ENCODE data around the gene MMP11. TPM values are rescaled to one million over a fixed set of nuclear protein-coding genes. Genes with fewer than 3 reads are reported as not detected.

MMP11 gene
- total RNA-seq, 1 donor from 2014 or later = 1.9 TPM

DNA sequence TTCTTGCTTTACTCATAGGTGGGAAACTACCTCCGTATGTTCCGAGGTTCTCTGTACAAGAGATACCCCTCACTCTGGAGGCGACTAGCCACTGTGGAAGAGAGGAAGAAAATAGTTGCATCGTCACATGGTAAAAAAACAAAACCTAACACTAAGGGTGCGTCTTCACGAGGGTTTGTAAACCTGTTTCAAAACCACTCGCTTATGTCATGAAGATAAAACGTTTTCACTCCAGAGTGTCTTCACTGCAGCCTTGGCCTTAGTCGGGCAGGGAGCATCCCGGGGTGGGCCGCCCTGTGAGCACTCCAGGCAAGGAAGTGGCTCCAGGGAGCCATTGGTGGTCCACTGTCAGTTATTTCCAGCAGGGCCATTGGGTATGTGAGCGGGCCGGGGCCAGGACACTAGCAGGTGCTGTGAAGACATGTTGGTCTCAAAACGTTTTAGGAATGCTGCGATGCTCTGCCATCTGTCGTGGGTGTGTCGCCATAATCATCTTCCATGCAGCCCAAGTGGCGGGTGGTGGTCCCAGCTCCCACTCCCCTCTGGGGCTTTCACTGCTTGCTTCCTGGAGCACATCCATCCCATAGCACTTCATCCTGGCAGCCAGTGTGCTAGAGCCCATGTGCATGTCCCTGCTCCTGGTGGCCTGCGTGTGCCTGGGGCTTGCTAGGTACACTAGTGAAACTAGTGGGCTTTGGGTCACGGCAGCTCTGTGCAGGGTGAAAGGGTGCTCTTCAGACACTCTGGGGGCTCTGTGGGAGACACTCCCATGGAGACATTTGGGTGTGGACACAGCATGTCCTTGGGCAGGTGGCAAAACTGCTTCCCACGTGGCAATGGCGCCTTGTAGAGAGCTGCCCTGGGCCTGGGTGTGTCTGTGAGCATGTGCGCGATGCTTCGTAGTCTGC, 19.3 kb downstream of the MMP11 start:
- Histone ChIP-seq H3K27me3 (no peaks in the 10 kb centered on the region), H3K4me1 (peaks cover 20% of the 10 kb centered on the region), H3K9me3 (no peaks in the 10 kb centered on the region), H3K27ac (no peak overlapping the region), H3K4me3 (no peak overlapping the region), H3K36me3 (peaks cover 52% of the 10 kb centered on the region)
- DNase-seq = no peak
- intact Hi-C loops (cut with DNase I) = no loop called here
- ATAC-seq = no peak
- TF ChIP-seq, protein P1, sequence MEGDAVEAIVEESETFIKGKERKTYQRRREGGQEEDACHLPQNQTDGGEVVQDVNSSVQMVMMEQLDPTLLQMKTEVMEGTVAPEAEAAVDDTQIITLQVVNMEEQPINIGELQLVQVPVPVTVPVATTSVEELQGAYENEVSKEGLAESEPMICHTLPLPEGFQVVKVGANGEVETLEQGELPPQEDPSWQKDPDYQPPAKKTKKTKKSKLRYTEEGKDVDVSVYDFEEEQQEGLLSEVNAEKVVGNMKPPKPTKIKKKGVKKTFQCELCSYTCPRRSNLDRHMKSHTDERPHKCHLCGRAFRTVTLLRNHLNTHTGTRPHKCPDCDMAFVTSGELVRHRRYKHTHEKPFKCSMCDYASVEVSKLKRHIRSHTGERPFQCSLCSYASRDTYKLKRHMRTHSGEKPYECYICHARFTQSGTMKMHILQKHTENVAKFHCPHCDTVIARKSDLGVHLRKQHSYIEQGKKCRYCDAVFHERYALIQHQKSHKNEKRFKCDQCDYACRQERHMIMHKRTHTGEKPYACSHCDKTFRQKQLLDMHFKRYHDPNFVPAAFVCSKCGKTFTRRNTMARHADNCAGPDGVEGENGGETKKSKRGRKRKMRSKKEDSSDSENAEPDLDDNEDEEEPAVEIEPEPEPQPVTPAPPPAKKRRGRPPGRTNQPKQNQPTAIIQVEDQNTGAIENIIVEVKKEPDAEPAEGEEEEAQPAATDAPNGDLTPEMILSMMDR (IDR thresholded peaks at IDR 0.05) = no peak

DNA sequence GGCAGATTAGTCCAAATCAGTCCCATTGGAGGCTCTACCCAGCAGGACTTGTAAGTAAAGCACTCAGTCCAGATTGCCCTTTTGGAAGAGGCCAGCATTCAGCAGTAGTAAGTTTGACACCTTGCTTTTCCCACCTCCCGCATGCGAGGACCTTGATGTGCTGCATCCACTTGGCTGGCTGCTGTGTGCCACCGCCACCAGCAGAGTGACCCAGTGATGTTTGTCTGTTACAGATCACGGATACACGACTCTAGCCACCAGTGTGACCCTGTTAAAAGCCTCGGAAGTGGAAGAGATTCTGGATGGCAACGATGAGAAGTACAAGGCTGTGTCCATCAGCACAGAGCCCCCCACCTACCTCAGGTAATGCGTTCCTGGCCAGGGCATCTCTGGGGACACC, 20.7 kb downstream of the MMP11 start:
- no peak for DNase-seq
- Histone ChIP-seq H3K4me1 (peaks cover 12% of the 10 kb centered on the region), H3K9me3 (no peaks in the 10 kb centered on the region), H3K4me3 (no peak overlapping the region), H3K27ac (no peak overlapping the region), H3K27me3 (no peaks in the 10 kb centered on the region), H3K36me3 (peaks cover 60% of the 10 kb centered on the region)
- no peak for ATAC-seq
- intact Hi-C loops (cut with DNase I) = no loop called here
- TF ChIP-seq, protein P1 (IDR thresholded peaks at IDR 0.05) = no peak

DNA sequence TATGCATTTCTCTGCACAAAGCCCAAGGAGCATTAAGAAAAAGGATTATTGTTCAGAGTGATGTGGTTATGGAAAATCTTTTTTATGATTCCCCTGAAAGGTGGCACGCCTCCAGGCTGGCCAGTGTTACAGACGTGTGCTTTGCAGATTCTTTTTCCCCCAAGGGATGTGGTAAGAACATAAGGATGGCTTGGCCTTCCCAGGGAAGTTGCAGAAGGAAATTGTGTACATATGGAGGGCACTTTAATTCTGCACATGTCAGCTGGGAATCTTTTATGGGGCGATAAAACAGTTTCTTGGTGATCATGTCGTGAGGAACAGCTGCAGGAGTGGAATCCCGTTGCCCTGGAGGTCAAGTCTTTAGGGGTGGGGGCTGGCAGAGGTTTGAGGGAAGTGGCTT, 23.8 kb downstream of the MMP11 start:
- Histone ChIP-seq H3K36me3 (peaks cover 86% of the 10 kb centered on the region), H3K9me3 (no peaks in the 10 kb centered on the region), H3K4me1 (peaks cover 4% of the 10 kb centered on the region), H3K27ac (no peak overlapping the region), H3K27me3 (no peaks in the 10 kb centered on the region), H3K4me3 (no peak overlapping the region)
- TF ChIP-seq, protein P1 (IDR thresholded peaks at IDR 0.05) = no peak
- DNase-seq = no peak
- intact Hi-C loops (cut with DNase I) = no loop called here
- no peak for ATAC-seq

DNA sequence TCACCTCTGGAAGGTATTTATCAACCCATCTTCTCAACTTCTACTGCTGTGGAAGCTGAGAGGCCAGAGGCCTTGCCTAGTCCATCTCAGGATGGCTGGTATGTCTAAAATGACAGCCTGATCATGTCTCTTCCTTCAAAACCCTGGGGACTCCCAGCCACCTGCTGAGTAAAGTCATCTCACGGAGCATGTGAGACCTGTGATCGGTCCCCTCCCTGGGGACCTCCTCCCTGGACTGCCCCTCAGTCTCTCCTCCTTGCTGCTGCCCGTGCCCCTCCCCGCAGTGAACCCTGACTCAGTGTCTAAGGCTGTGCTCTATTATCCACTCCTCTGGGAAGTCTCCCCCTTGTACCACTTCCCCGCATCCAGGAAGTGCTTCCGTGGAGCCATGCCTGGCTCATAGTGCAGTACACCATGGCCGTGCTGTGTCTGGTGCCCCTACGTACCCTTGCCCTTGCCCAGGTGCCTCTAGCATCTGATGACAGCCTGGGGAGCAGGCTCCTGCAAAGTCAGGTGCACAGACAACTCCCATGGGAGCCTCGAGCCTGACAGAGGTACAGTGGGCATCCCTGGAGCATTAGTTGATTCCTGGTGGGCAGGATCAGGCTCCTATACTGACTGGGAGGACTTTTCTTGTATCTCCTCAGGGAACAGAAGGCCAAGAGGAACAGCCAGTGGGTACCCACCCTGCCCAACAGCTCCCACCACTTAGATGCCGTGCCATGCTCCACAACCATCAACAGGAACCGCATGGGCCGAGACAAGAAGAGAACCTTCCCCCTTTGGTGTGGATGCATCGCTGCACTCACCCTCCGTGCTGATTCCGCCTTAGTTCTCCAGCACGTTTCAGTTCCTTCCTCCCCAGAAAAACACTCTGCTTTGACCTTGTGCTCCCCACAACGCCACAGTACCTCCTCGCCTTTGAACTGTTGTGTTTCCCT, 27.9 kb downstream of the MMP11 start:
- ATAC-seq (peak; percentile 20), DNase-seq (no peak)
- no peak overlapping the region for H3K4me3 ChIP-seq
- TF ChIP-seq, protein P1 (IDR thresholded peaks at IDR 0.05) = no peak
- no peak overlapping the region for H3K27ac ChIP-seq
- peaks cover 87% of the 10 kb centered on the region for H3K36me3 ChIP-seq
- no peaks in the 10 kb centered on the region for H3K4me1 ChIP-seq
- H3K9me3 ChIP-seq = no peaks in the 10 kb centered on the region
- intact Hi-C loops (cut with DNase I) = no loop called here
- H3K27me3 ChIP-seq = no peaks in the 10 kb centered on the region

DNA sequence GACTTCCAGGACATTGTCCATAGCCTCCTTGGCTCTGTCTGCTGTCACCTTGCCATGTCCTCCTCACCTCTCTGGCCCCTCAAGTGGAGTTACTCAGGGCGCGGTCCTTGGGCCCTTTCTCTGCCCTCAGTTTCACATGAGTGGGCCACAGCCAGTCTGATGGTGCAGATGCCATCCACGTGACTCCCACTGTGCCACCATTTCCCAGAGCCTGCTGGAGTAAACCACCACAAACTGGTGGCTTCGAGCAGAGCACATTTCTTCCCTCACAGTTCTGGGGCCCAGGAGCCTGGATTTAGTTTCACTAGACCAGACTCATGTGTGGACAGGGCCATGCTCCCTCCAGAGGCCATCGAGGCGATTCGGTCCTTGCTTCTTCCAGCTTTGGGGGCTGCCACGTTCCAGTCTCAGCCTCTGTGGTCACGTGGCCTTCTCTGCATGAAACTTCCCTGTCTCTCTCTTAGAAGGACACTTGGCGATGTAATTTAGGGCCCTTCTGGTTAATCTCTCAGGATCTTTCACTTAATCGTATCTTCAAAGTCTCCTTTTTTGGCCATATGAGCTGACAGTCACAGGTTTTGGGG, 28.7 kb downstream of the MMP11 start:
- DNase-seq = no peak
- H3K9me3 ChIP-seq = no peaks in the 10 kb centered on the region
- no peaks in the 10 kb centered on the region for H3K4me1 ChIP-seq
- intact Hi-C loops (cut with DNase I) = no loop called here
- no peak overlapping the region for H3K4me3 ChIP-seq
- TF ChIP-seq, protein P1 (IDR thresholded peaks at IDR 0.05) = no peak
- no peaks in the 10 kb centered on the region for H3K27me3 ChIP-seq
- no peak overlapping the region for H3K27ac ChIP-seq
- peaks cover 87% of the 10 kb centered on the region for H3K36me3 ChIP-seq
- no peak for ATAC-seq

Data from upper lobe of right lung (tissue), 1 donor.